Measurements from ENCODE around the gene CDH4. TPM values are rescaled to one million over a fixed set of nuclear protein-coding genes. Genes with fewer than 3 reads are reported as not detected.

Gene CDH4
- total RNA-seq, 4 donors from 2014 or later: under 0.01 to 0.56 (median 0.19) TPM; not detected in 1

DNA sequence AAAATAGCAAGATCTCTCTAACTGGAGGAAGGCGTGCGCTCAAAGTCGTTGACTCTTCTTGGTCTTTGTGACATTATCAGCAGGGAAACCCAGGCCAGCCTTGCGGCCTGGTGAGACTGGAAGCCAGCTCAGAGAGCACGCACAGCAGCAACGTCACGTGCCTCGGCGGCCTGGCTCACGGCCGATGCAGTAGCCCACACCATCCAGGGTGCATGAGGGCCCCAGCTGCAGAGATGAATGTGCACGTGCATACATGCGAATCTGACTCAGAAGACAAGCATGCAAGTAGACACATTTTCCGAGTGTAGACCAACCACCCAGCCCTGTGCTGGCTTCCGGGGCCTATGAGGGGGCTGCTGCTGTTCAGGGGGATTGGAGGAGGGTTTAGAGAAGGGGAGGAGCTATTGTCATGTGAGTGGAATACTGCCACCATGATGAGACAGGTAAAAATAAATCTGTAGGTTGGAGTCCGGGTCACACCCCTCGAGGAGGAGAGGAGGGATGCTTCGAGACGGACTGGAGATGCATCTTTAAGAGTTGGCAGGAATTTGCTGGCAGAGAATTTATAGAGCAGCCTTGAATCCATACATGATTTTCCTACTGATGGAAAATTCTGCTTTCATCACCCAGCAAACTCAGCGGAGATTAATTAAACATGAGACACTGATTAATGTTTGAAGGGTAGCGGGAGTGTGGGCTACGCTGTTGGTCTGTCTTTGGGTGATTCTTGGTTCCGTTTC, 388.2 kb downstream of the CDH4 start:
- DNase-seq (ENCODE audit: low spot score): no peak
- no peak for ATAC-seq (ENCODE audit: low FRiP score)
- TF ChIP-seq, protein P1, sequence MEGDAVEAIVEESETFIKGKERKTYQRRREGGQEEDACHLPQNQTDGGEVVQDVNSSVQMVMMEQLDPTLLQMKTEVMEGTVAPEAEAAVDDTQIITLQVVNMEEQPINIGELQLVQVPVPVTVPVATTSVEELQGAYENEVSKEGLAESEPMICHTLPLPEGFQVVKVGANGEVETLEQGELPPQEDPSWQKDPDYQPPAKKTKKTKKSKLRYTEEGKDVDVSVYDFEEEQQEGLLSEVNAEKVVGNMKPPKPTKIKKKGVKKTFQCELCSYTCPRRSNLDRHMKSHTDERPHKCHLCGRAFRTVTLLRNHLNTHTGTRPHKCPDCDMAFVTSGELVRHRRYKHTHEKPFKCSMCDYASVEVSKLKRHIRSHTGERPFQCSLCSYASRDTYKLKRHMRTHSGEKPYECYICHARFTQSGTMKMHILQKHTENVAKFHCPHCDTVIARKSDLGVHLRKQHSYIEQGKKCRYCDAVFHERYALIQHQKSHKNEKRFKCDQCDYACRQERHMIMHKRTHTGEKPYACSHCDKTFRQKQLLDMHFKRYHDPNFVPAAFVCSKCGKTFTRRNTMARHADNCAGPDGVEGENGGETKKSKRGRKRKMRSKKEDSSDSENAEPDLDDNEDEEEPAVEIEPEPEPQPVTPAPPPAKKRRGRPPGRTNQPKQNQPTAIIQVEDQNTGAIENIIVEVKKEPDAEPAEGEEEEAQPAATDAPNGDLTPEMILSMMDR (IDR thresholded peaks at IDR 0.05): no peak

DNA sequence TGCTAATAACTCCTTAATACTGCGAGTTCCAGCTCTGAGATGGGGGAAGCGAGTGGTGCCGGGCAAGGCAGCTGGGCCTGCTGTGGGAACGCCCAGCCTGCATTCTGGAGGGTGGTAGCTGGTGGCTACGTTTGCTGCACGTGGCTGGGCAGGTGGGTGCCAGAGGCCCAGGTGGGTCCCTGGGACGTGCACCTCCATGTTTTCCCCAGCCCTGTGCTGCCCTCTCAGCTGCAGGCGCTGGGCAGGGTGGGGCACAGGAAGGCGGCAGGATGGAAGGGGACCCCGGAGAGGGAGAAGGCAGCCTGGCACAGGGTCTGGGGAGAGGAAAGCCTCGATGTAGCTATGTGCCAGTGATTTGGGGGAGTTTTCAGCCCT, 388.8 kb downstream of the CDH4 start:
- TF ChIP-seq, protein P1 (IDR thresholded peaks at IDR 0.05): no peak
- ATAC-seq (ENCODE audit: low FRiP score) (no peak), DNase-seq (ENCODE audit: low spot score) (no peak)

DNA sequence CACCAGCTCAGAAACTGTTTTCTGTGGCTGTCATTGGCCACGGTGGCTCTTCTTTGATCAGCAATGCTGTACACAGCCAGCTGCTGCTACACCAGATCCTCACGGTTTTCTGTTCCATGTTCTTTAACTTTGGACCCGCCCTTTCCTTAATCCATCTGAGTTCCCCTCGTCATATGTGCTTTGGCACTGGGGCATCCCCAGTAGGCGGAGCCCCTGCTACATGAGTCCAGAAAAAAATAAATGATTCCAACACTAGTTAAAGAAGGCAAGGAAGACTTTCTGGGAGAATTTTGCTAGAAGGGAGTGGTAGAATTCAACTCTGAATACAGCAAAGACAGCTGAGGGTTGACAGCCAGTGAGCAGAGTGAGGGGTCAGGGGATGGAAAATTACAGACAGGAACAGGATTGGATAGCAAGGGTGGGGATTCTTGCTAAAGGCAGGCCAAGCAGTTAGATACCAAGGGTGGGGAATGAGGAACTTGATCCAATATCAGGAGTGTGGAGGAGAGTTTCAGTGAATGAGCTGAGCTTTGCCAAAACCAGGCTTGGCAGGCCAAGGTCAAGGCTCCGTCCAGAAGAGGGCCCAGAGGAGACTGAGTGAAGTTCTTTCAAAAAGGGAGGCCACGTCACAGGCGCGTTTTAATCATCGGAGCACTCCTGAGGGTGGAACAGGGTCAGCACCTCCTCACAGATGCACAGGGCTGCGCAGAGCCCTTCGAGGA, 391.8 kb downstream of the CDH4 start:
- no peak for DNase-seq (ENCODE audit: low spot score)
- ATAC-seq (ENCODE audit: low FRiP score): peak; percentile 82

DNA sequence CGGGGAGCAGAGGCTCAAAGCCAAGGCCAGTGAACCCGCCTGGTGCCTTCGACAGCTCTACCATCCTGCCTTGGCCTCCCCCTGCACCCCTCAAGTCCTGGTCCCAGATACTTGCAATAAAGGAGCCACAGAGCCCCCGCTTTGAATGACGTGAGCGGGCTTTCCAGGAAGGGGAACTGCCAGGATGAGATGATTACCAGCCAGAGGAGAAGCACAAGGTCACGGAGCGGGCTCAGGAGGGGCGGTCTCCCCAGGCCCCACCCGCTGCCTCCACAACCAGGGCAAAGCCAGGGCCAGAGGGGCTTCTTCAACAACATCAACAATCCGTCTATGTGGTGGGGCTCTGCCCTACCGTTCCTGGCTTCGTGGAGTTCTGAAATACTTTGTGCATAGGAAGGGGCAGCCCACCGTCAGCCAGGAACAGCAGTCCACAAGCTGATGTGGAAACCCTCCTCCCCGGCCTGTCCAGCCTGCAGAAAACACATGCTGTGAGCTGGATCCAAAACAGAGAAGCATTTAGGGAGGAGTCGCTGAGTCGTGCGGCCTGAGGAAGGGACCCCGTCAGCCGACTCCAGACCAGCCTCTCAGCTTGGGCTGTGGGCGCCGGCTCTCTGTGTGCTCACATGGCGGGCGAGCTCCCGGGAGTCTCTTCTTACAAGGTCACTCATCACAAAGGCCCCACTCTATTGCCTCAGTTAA, 392.5 kb downstream of the CDH4 start:
- TF ChIP-seq, protein P1 (IDR thresholded peaks at IDR 0.05): no peak
- peak; percentile 60 for ATAC-seq (ENCODE audit: low FRiP score)

More for the DNA sequence above, 391.8 kb downstream of the CDH4 start:
- TF ChIP-seq, protein P1 (IDR thresholded peaks at IDR 0.05): no peak

DNA sequence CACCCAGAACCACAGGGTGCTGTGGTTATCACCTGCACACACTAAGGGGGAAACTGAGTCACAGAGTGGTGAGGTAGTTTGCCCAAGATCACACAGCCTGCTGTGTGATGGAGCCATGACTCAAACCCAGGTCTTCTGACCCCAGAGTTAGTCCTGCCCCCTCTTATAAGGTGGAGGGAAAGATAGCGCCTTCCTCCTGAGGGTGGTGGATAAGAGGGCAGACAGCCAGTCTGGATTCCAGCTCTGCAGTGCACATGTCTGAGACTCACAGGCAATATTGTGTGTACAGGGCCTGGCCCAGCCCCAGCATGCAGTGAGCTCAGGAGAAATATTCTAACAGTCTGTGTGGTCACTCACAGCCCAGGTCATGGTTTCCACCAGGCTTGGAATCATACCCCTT, 393.7 kb downstream of the CDH4 start:
- TF ChIP-seq, protein P1 (IDR thresholded peaks at IDR 0.05): no peak
- ATAC-seq (ENCODE audit: low FRiP score) (no peak), DNase-seq (ENCODE audit: low spot score) (no peak)

More for the DNA sequence above, 392.5 kb downstream of the CDH4 start:
- DNase-seq (ENCODE audit: low spot score): no peak

DNA sequence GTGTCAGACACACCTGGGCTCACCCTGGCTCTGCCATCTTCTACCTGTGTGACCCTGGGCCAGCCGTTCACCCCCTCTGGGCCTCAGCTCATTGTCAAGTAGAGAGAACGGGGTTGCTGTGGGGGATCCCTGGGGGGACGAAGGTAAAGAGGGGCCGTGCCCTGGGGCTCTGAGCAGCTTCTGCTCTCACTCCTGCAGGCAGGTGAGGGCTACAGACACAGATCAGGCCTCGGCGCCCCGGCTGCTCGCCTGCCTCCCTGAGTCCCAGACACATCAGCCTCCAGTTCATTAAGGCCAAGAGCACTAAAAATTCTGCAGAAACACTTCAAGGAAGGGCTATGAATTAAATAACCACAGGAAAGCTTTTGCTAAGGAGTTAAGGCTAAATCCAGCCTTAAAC, 394.4 kb downstream of the CDH4 start:
- ATAC-seq (ENCODE audit: low FRiP score) (no peak), DNase-seq (ENCODE audit: low spot score) (no peak)
- TF ChIP-seq, protein P1 (IDR thresholded peaks at IDR 0.05): no peak
